HEK293T (cell line): ENCODE measurements around the gene OAS2.

ENCODE experiments used
- CTCF ChIA-PET: fragments of 350-600 bp; formaldehyde crosslinking; extraction: SDS; loops from one replicate; lab custom pipeline; 2021; ENCODE audit warnings: antibody characterized with exemption, inconsistent platforms; lab: Yijun Ruan, JAX
- POLR2A ChIA-PET: fragments of 350-600 bp; formaldehyde crosslinking; extraction: SDS; loops from one replicate; lab custom pipeline; 2020; ENCODE audit warnings: antibody characterized with exemption, inconsistent platforms; lab: Yijun Ruan, JAX
- DNase-seq: peaks from one replicate; pipeline ENCODE4 v3.0.0; 2012; ENCODE audit warnings: mixed read lengths; ENCODE audit errors: extremely low spot score
- ARNT ChIP-seq: fragments of 450-650 bp; IDR thresholded peaks from 2 replicates; pipeline ENCODE4 v1.6.1; 2017; ENCODE audit warnings: mild to moderate bottlenecking
- BHLHE40 ChIP-seq: fragments of 450-650 bp; IDR thresholded peaks from 2 replicates; pipeline ENCODE4 v1.6.1; 2016; ENCODE audit warnings: mild to moderate bottlenecking, moderate library complexity, borderline replicate concordance
- CTBP1 ChIP-seq: fragments of 450-650 bp; IDR thresholded peaks from 2 replicates; pipeline ENCODE4 v1.6.1; 2016; ENCODE audit warnings: borderline replicate concordance
- ELF4 ChIP-seq: fragments of 450-650 bp; IDR thresholded peaks from 2 replicates; pipeline ENCODE4 v1.6.1; 2017; ENCODE audit warnings: antibody characterized with exemption
- FOXA1 ChIP-seq: fragments of 450-650 bp; IDR thresholded peaks from 2 replicates; pipeline ENCODE4 v1.6.1; 2016; ENCODE audit warnings: mild to moderate bottlenecking
- FOXK2 ChIP-seq: fragments of 450-650 bp; IDR thresholded peaks from 2 replicates; pipeline ENCODE4 v1.6.1; 2016; ENCODE audit warnings: mild to moderate bottlenecking
- FOXM1 ChIP-seq: fragments of 450-650 bp; IDR thresholded peaks from 2 replicates; pipeline ENCODE4 v1.6.1; 2017; ENCODE audit warnings: mild to moderate bottlenecking, borderline replicate concordance
- HDGF ChIP-seq: fragments of 450-650 bp; IDR thresholded peaks from 2 replicates; pipeline ENCODE4 v1.6.1; 2017; ENCODE audit warnings: antibody characterized with exemption, borderline replicate concordance
- L3MBTL2 ChIP-seq: fragments of 450-650 bp; conservative IDR thresholded peaks from 2 replicates; pipeline ENCODE4 v1.6.1; 2016; ENCODE audit warnings: mild to moderate bottlenecking
- LEF1 ChIP-seq: fragments of 450-650 bp; IDR thresholded peaks from 2 replicates; pipeline ENCODE4 v1.6.1; 2017; ENCODE audit warnings: mild to moderate bottlenecking, borderline replicate concordance
- NFRKB ChIP-seq: fragments of 450-650 bp; IDR thresholded peaks from 2 replicates; pipeline ENCODE4 v1.6.1; 2016; ENCODE audit warnings: mild to moderate bottlenecking, moderate library complexity
- PKNOX1 ChIP-seq: fragments of 450-650 bp; IDR thresholded peaks from 2 replicates; pipeline ENCODE4 v1.6.1; 2016
- SP1 ChIP-seq: fragments of 450-650 bp; IDR thresholded peaks from 2 replicates; pipeline ENCODE4 v1.6.1; 2017
- SUZ12 ChIP-seq: fragments of 450-650 bp; IDR thresholded peaks from 2 replicates; pipeline ENCODE4 v1.6.1; 2016; ENCODE audit warnings: mild to moderate bottlenecking
- TARDBP ChIP-seq: fragments of 450-650 bp; IDR thresholded peaks from 2 replicates; pipeline ENCODE4 v1.6.1; 2016
- ZNF384 ChIP-seq: fragments of 450-650 bp; IDR thresholded peaks from 2 replicates; pipeline ENCODE4 v1.6.1; 2016

OAS2 gene

GRCh38 chr12:112978163-112979040 is at the start of gene OAS2:
Gene OAS2 (plus strand): TSS chr12:112978519. CDS start chr12:112978609, 90 bp downstream.
- CTCF ChIA-PET = interaction anchor here (0.6 kb wide), 1 partner anchor 15 kb away, joined by 4 read pairs; no protein-coding TSS in a partner anchor

GRCh38 chr12:112928978-112929377 is 49.3 kb upstream of the OAS2 start:
- CTCF ChIA-PET = no interaction called here
- no peak for DNase-seq
- POLR2A ChIA-PET = no interaction called here
- TF ChIP-seq SUZ12 (no peak), ARNT (no peak), L3MBTL2 (no peak)

More at GRCh38 chr12:112978163-112979040, at the start of gene OAS2:
- no peak for DNase-seq
- POLR2A ChIA-PET = no interaction called here
- TF ChIP-seq BHLHE40 (no peak), HDGF (no peak), FOXK2 (no peak), FOXM1 (no peak), SUZ12 (no peak), TARDBP (no peak), PKNOX1 (no peak), ARNT (no peak), ZNF384 (no peak), ELF4 (no peak)

GRCh38 chr12:112929715-112930114 is 48.6 kb upstream of the OAS2 start:
- TF ChIP-seq ARNT (no peak), SUZ12 (no peak), ZNF384 (no peak), FOXM1 (no peak), PKNOX1 (no peak), FOXA1 (no peak), TARDBP (no peak), CTBP1 (no peak), L3MBTL2 (no peak), HDGF (no peak), LEF1 (no peak), SP1 (no peak), NFRKB (no peak), FOXK2 (no peak)
- ChIA-PET CTCF (no interaction called here), POLR2A (no interaction called here)
- DNase-seq = no peak

- ChIA-PET POLR2A (no interaction called here), CTCF (no interaction called here)
- no peak for DNase-seq
- TF ChIP-seq FOXA1 = no peak
- TF ChIP-seq TARDBP = no peak
- no peak for TF ChIP-seq FOXM1
- TF ChIP-seq PKNOX1 = no peak
These were observed 48.0 kb upstream of the OAS2 start for GRCh38 chr12:112930350-112930749.

GRCh38 chr12:112932485-112933128 is 45.7 kb upstream of the OAS2 start:
- DNase-seq = no peak
- TF ChIP-seq ELF4 (no peak), SUZ12 (no peak), PKNOX1 (no peak), NFRKB (no peak), BHLHE40 (no peak), ZNF384 (no peak), ARNT (no peak)
- ChIA-PET CTCF (no interaction called here), POLR2A (no interaction called here)

GRCh38 chr12:112933129-112933505 is 45.2 kb upstream of the OAS2 start:
- TF ChIP-seq ELF4 (no peak), CTBP1 (no peak), L3MBTL2 (no peak), SUZ12 (no peak), FOXK2 (no peak), ZNF384 (no peak), FOXA1 (no peak), LEF1 (no peak), ARNT (no peak), FOXM1 (no peak), BHLHE40 (no peak), SP1 (no peak), NFRKB (no peak), TARDBP (no peak), PKNOX1 (no peak), HDGF (no peak)
- CTCF ChIA-PET = no interaction called here
- POLR2A ChIA-PET = no interaction called here
- no peak for DNase-seq
